HL-60 (cell line): ENCODE results near the gene ARRDC5.

Experiments used
- CTCF ChIP-seq: IDR thresholded peaks from one replicate; pipeline ENCODE4 v1.5.1; 2011; ENCODE audit warnings: low read length, control low read depth, inconsistent platforms; ENCODE audit not compliant: insufficient read depth
- SPI1 ChIP-seq: IDR thresholded peaks from 2 replicates; pipeline ENCODE4 v1.6.1; 2012; ENCODE audit warnings: low read depth, mild to moderate bottlenecking, borderline replicate concordance

- no peak for TF ChIP-seq CTCF
- TF ChIP-seq SPI1: no peak
Observed at GRCh38 chr19:4909156-4909896, 6.6 kb upstream of the ARRDC5 start, which contains the start of gene UHRF1.
